Pancreas (tissue), 10 donors: ENCODE results near the gene PTBP3. TPM values are rescaled to one million over a fixed set of nuclear protein-coding genes. Genes with fewer than 3 reads are reported as not detected.

Source experiments
- ATAC-seq, 4 donors: fragments of 200-7000 bp; cut with Tn5 transposase; one replicate each; pipeline versions ENCODE4 v1.8.0 to v1.9.1; 2020; ENCODE audit warnings: mild to moderate bottlenecking in 4 of 4, moderate library complexity in 4 of 4
- DNase-seq, 6 donors: peaks; one replicate each; pipeline ENCODE4 v3.0.0-alpha.2; 2020
- FAIRE-seq: peaks from 2 replicates; lab custom pipeline; 2012; peaks lifted over from hg19 to GRCh38; lab: Jason Lieb, UNC
- H3K27ac ChIP-seq, 4 donors: fragments of 200-600 bp; sonication (generic); 1 replicate in 3 of 4; 2 replicates in 1 of 4; pipeline versions ENCODE4 v1.5.0 to v1.8.0; 2020
- H3K27me3 ChIP-seq, 4 donors: fragments of 200-600 bp; one replicate each; pipeline ENCODE4 v1.8.0; 2021
- H3K36me3 ChIP-seq, 3 donors: fragments of 200-600 bp; sonication (generic) in 1 of 3; one replicate each; pipeline versions ENCODE4 v1.5.0 to v1.8.0; 2020 to 2021
- H3K4me1 ChIP-seq, 3 donors: fragments of 200-600 bp; one replicate each; pipeline ENCODE4 v1.8.0; 2021
- H3K4me3 ChIP-seq, 4 donors: fragments of 200-600 bp; sonication (generic) in 2 of 4; one replicate each; pipeline versions ENCODE4 v1.5.0 to v1.8.0; 2020 to 2021
- H3K9me3 ChIP-seq, 4 donors: fragments of 200-600 bp; one replicate each; pipeline ENCODE4 v1.8.0; 2021
- WGBS, 2 donors: extraction: QIAGEN DNeasy Blood & Tissue Kit; methylation state at CpG; one replicate each; pipeline ENCODE4 v1.1.7; 2013; 5-methylcytosine and 5-hydroxymethylcytosine counted together
- intact Hi-C, 3 donors: fragments of 100-400 bp; cut with DNase I; formaldehyde crosslinking; loops; one replicate each; pipeline versions ENCODE4 v1.11.1 to v1.14.2; 2022
- polyA plus RNA-seq, 2 donors: library from polyadenylated mRNA; stranded (reverse); fragments of 200-250 nt; gene quantifications; one replicate each; pipeline ENCODE4 v1.2.3, GENCODE V29; 2013
- total RNA-seq, 6 donors: library from RNA; stranded (reverse); fragmentation: NEBNext Ultra II Directional in 4 of 6; extraction: Animal tissue kit (Norgen Biotek cat#: 25700) in 4 of 6; gene quantifications; one replicate each; pipeline versions ENCODE4 v1.2.1 to v1.2.4, GENCODE V29; 2021 to 2023
- TF ChIP-seq, protein P1 (sequence below), 4 donors: fragments of 200-600 bp; sonication (generic) in 3 of 4; IDR thresholded peaks; one replicate each; pipeline versions ENCODE4 v1.5.0 to v1.8.0; 2021; ENCODE audit warnings: antibody characterized with exemption in 4 of 4
- donor health status: healthy with polysubstance abuse.
- donor health status: DM: no; HTN: no; CAD: no; lungs with moderate emphysema.
- donor health status: DM: no; HTN: no; CAD: no.
- donor health status: control.
- donor health status: control.
- donor health status: Bipolar disorder and iron deficiency.
- donor health status: DM: yes; HTN: yes; CAD: no.
- donor health status: DM: no; HTN: no; CAD: no.
- donor health status: DM: no; HTN: no; CAD: no.
- donor health status: DM: yes; HTN: yes; CAD: no.

Gene PTBP3
- total and polyA plus RNA-seq, 8 donors: 4.4 to 51.5 (median 28.3) TPM

DNA sequence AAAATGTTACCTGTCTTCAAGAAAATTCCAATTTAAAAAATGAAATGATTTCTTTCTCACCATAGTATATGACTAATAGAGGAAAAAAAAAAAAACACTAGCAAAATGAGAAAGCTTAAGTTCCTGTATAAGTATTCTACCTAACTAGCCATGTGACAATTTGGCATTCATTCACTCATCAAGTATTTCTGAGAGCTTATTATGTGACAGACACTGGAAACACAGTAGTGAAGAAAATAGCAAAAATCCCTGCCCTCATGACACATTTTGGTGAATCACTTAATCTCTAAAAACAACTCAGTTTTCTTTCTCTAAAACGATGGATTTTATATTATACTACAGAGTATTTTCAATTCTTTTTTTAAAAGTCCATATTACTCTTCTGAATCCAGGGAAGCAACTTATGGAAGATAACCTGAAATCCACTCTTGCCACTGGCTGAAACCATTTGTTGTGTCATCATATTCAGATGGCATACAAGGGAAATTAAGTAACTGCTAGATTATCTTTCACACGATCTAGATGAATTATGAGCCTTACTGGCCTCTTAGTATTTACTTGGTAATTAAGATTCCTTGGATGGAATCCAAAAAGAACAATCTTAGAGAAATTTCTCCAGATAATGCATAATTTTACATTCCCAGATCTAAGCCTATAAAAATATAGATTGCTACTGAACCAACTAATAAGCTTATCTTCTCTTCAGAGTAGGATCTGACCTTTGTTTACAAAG is 5.5 kb downstream of the PTBP3 start:
- WGBS, 2 donors: 48 to 50% methylated on average over 2 of the region's 2 CpGs
- Histone ChIP-seq H3K4me1 (peaks cover 0 to 42% (median 29%) of the 10 kb centered on the region in 3 donors), H3K4me3 (no peak overlapping the region), H3K36me3 (no peaks in the 10 kb centered on the region), H3K9me3 (no peaks in the 10 kb centered on the region), H3K27me3 (no peaks in the 10 kb centered on the region), H3K27ac (no peak overlapping the region)
- intact Hi-C loops: no loop called here
- no peak for ATAC-seq
- no peak for DNase-seq
- no peak for FAIRE-seq
- TF ChIP-seq, protein P1, sequence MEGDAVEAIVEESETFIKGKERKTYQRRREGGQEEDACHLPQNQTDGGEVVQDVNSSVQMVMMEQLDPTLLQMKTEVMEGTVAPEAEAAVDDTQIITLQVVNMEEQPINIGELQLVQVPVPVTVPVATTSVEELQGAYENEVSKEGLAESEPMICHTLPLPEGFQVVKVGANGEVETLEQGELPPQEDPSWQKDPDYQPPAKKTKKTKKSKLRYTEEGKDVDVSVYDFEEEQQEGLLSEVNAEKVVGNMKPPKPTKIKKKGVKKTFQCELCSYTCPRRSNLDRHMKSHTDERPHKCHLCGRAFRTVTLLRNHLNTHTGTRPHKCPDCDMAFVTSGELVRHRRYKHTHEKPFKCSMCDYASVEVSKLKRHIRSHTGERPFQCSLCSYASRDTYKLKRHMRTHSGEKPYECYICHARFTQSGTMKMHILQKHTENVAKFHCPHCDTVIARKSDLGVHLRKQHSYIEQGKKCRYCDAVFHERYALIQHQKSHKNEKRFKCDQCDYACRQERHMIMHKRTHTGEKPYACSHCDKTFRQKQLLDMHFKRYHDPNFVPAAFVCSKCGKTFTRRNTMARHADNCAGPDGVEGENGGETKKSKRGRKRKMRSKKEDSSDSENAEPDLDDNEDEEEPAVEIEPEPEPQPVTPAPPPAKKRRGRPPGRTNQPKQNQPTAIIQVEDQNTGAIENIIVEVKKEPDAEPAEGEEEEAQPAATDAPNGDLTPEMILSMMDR (IDR thresholded peaks at IDR 0.05): no peak

DNA sequence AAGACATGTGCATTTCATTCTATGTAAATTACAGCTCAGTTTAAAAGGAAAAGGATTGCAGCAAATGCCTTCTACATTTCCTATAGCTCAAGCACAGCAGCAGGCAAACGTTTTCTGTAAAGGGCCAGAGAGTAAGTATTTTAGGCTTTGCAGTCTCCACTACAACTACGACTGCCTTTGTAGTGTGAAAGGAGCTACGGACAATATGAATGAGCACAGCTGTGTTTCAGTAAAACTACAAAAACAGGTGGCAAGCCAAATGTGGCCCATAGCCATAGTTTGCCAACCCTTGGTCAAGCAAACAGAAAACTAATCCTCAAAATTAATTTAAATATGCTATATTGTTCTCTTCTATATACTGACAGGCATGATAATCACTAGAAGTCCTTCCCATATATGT is 7.2 kb downstream of the PTBP3 start:
- Histone ChIP-seq H3K36me3 (no peaks in the 10 kb centered on the region), H3K27ac (no peak overlapping the region), H3K4me1 (peaks cover 0 to 34% (median 26%) of the 10 kb centered on the region in 3 donors), H3K9me3 (no peaks in the 10 kb centered on the region), H3K27me3 (no peaks in the 10 kb centered on the region), H3K4me3 (no peak overlapping the region)
- TF ChIP-seq, protein P1 (IDR thresholded peaks at IDR 0.05): no peak
- ATAC-seq (peak; percentile 23 to 67 (median 50)), FAIRE-seq (no peak), DNase-seq (no peak)
- intact Hi-C loops: no loop called here
- WGBS, 2 donors: 22 to 28% methylated on average over 3 of the region's 3 CpGs

DNA sequence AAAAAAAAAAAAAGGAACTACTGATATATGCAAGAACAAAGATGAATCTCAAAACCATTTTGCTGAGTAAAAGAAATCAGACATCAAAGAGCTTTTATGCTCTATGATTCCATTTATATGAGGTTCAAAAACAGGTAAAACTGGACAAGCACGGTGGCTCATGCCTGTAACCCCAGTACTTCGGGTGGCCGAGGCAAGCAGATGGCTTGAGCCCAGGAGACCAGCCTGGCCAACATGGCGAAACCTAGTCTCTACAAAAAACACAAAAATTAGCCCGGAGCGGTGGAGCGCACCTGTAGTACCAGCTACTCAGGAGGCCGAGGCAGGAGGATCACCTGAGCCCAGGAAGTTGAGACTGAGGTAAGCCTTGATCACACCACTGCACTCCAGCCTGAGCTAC is 7.8 kb downstream of the PTBP3 start:
- WGBS, 2 donors: 77 to 78% methylated on average over 8 of the region's 8 CpGs
- DNase-seq: no peak
- intact Hi-C loops: no loop called here

DNA sequence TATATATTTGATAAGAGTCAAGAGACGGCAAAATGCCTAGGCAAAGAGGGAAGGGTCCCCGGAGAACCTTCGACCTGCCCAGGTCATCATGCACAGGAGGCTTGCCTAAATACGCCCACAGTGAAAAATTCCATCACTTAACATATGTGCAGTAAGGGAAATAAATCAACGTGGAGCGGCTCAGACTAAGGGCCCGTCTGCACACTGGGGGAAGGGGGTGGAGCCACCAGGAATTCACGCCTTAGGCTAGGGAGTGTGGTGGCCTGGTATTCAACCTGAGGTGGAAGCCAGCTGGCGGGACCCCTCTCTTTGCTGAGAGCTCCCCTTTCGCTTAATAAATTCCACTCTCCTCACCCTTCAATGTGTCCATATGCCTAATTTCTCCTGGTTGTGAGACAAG is 8.3 kb downstream of the PTBP3 start:
- DNase-seq (no peak), ATAC-seq (no peak), FAIRE-seq (no peak)
- peaks cover 0 to 31% (median 26%) of the 10 kb centered on the region in 3 donors for H3K4me1 ChIP-seq
- no peaks in the 10 kb centered on the region for H3K27me3 ChIP-seq
- TF ChIP-seq, protein P1 (IDR thresholded peaks at IDR 0.05): no peak
- intact Hi-C loops: no loop called here
- 95% methylated on average over 10 of the region's 10 CpGs for WGBS, 2 donors
- no peak overlapping the region for H3K27ac ChIP-seq
- H3K36me3 ChIP-seq: no peaks in the 10 kb centered on the region
- H3K4me3 ChIP-seq: no peak overlapping the region
- no peaks in the 10 kb centered on the region for H3K9me3 ChIP-seq

More for the DNA sequence above, 7.8 kb downstream of the PTBP3 start:
- Histone ChIP-seq H3K36me3 (no peaks in the 10 kb centered on the region), H3K27me3 (no peaks in the 10 kb centered on the region), H3K27ac (no peak overlapping the region), H3K9me3 (no peaks in the 10 kb centered on the region), H3K4me3 (no peak overlapping the region), H3K4me1 (peaks cover 0 to 33% (median 26%) of the 10 kb centered on the region in 3 donors)
- no peak for ATAC-seq
- no peak for FAIRE-seq
- TF ChIP-seq, protein P1 (IDR thresholded peaks at IDR 0.05): no peak

DNA sequence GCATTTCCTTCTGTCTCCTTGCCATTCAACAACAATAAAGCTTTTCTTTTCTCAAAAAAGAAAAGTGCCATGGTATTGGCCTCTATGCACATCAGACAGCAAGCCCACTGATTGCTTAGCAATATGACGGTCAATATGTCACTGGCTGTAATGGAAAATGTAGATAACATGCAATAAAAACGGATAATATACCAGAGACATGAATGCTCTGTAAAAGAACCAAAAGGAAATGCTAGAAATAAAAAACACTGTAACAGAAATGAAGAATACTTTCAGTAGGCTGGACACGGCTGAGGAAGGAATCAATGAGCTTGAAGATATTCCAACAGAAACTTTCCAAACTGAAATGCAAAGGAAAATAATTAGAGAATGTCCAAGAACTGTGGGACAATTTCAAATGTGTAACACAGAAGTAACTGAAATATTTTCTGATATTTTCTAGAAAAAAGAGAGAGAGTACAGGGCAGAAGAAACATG is 10.0 kb downstream of the PTBP3 start:
- Histone ChIP-seq H3K4me3 (no peak overlapping the region), H3K4me1 (peaks cover 0 to 26% (median 26%) of the 10 kb centered on the region in 3 donors), H3K27me3 (no peaks in the 10 kb centered on the region), H3K36me3 (no peaks in the 10 kb centered on the region), H3K27ac (peak overlapping the region in 1 of 4 donors; percentile 34), H3K9me3 (no peaks in the 10 kb centered on the region)
- TF ChIP-seq, protein P1 (IDR thresholded peaks at IDR 0.05): no peak
- no peak for DNase-seq
- intact Hi-C loops: no loop called here
- no peak for FAIRE-seq
- WGBS, 2 donors: 77 to 84% methylated on average over 3 of the region's 3 CpGs
- ATAC-seq: no peak
